GM18870 (cell line): ENCODE data around the gene CAPN11.

ENCODE experiments used
- ATAC-seq: cut with Tn5 transposase; IDR thresholded peaks from one replicate; pipeline ENCODE4 v1.9.1; 2021; ENCODE audit warnings: moderate library complexity; ENCODE audit not compliant: unreplicated experiment

Gene CAPN11

GRCh38 chr6:44202972-44203750, 44.5 kb downstream of the CAPN11 start:
- ATAC-seq, result no peak

- ATAC-seq, result no peak
These were observed 45.3 kb downstream of the CAPN11 start for GRCh38 chr6:44203955-44204354.

- ATAC-seq, result no peak
These were observed 49.3 kb downstream of the CAPN11 start for GRCh38 chr6:44207966-44208365.

- no peak for ATAC-seq
These were observed 52.7 kb downstream of the CAPN11 start for GRCh38 chr6:44211284-44211683.

- ATAC-seq, result no peak
These were observed 55.7 kb downstream of the CAPN11 start for GRCh38 chr6:44214307-44214706.

- no peak for ATAC-seq
These were observed 58.2 kb downstream of the CAPN11 start, which contains the start of gene MYMX for GRCh38 chr6:44216677-44217331. MYMX (plus strand) TSS chr6:44216926; CDS start chr6:44217472, 546 bp downstream.

DNA sequence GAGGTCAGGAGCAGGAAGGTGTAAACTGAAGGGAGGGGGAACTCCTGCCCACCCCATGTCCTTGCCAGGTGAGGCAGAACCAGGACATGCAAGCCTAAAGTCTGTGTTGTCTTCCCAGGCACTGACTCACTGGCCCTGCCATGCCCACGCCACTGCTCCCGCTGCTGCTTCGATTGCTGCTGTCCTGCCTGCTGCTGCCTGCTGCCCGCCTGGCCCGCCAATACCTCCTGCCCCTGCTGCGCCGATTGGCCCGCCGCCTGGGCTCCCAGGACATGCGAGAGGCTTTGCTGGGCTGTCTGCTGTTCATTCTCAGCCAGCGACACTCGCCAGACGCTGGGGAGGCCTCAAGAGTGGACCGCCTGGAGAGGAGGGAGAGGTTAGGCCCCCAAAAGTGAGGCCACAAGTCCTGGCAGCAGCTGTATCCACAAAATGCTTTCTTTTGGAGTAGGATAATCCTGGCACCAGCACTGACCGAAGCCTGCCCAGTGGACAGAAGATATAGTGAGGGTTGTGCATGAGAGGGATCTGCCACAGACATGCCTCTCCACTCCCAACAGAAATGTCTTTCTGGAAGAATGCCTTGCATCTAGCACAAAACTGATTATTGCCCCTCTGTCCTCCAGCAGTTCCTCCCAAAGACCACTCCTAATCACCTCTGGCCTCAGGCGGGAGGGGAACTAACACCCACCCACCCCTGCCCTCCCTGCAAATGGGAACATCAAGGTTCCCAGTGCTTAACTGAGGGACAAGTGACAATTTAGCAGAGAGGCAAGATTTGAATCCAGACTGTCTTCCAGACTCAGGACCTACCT, 58.9 kb downstream of the CAPN11 start:
- no peak for ATAC-seq

DNA sequence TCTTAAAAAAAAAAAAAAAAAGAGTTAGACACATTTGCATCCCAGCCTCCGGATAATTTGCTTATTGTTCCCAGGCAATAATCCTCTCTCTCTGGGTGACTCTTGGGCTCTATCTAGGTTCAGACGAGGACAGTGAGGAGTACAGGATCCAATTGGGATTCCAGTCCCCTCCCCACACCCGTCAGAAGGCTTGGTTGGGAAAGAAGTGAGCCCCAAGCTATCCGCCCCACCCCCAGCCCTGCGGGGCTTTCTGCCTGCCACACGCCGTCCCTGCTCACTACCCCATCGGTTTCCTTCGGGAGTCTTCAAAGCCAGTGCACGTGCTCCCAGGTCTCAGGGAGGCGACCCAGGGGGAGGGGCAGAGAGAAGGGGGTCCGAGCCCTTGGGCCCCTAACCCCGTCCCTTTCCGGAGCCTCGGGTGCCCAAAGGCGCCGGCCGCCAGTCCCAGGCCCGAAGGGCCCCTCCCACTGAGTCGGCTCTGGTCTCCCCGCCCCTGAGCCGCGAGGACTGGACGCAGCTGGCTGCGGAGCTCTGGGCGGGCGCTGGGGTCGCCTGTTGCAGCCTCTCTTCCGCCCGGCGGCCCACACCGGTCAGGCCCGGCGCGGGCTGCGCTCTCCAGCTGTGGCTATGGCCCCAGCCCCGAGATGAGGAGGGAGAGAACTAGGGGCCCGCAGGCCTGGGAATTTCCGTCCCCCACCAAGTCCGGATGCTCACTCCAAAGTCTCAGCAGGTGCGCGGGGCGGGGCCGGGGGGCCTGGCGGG, 60.6 kb downstream of the CAPN11 start:
- ATAC-seq, result no peak

DNA sequence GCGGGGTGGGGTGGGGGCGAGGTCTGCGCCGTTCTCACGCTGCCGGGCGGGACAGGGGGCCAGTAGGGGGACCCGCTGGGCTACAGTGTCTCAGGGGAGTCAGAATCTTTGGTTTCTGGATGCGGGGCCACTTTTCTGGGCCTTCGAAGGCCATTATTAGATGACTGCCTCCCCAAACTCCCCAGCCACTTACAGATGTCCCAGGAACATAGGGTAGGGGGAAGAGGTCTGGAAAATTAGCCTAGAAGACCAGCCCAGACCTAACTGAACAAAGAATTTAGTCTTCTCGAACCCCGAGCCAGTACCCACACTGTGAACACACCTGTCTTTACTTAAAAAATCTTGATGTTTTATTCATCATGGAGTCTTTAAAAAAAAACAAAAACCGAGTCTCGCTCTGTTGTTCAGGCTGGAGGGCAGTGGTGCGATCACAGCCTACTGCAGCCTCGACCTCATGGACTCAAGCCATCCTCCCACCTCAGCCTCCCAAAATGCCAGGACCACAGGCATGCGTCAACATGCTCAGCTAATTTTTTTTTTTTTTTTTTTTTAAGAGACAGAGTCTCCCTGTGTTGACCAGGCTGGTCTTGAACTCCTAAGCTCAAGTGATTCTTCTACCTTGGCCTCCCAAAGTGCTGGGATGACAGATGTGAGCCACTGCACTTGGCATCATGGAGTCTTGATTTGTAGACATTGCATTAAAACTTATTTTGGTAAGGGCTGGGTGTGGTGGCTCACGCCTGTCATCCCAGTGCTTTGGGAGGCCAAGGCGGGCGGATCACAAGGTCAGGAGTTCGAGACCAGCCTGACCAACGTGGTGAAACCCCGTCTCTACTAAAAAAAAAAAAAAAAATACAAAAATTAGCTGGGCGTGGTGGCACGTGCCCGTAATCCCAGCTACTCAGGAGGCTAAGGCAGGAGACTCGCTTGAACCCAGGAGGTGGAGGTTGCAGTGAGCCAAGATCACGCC, 61.5 kb downstream of the CAPN11 start:
- no peak for ATAC-seq

DNA sequence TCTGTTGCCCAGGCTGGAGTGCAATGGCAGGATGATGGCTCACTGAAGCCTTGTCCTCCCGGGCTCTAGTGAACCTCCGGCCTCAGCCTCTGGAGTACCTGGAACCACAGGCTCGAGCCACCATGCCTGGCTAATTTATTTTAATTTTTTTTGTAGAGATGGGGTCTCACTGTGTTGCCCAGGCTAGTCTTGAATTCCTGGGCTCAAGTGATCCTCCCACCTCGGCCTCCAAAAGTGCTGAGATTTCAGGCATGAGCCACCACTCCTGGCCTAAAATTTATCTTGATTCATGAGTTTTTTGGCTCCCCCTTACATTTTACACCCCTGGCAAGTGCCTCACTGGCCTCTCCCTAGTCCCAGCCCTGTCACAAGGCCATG, 62.3 kb downstream of the CAPN11 start:
- ATAC-seq, result no peak

DNA sequence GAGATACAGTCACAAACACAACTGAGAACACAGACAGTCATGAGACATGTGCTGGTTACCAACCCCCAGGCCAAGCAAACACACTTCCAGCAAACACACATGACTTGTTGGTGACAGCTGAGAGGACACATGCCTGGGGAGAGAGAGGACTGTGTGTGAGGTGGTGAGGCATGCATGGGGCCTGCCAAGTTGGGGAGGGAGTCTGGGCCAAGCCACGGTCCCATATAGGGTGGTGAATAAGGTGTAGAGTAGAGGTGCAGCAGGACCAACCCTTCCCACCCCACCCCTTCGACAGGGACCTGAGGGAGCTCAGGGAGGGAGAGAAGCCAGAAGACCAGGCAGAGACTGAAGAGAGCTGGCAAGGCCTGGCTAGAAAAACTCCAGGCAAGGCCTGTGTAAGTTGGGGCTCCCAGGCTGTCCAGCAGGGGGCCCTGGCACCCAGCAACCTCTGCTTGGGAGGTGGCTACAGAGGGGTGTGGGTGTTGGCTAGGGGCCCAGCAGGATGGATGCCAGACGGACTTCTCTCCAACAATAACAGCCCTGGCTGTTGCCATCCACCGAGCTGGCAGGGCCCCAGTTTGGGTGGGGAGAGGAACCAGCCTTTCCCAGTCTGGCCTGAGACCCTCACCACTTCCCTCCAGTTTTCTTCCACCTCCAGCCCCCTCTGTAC, 62.8 kb downstream of the CAPN11 start:
- ATAC-seq, result no peak

DNA sequence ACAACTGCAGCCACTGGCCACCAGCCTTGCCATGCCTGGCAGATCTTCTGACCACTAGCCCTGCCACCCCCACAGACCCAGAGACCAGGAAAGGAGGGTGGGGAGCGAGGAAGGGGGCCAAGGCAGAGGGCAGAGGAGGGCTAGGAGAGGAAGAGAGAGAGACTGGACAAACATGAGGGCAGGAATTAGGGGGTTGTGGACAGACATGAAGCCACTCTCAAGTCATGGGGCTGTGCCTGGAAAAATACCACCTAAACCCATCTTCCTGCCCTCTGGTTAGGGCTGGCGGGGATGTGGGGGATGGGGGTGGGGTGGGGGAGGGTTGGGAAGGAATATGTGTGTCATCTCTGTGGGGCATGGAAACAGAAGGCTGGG, 63.3 kb downstream of the CAPN11 start:
- no peak for ATAC-seq

GRCh38 chr6:44222486-44223318, 64.1 kb downstream of the CAPN11 start:
- no peak for ATAC-seq

DNA sequence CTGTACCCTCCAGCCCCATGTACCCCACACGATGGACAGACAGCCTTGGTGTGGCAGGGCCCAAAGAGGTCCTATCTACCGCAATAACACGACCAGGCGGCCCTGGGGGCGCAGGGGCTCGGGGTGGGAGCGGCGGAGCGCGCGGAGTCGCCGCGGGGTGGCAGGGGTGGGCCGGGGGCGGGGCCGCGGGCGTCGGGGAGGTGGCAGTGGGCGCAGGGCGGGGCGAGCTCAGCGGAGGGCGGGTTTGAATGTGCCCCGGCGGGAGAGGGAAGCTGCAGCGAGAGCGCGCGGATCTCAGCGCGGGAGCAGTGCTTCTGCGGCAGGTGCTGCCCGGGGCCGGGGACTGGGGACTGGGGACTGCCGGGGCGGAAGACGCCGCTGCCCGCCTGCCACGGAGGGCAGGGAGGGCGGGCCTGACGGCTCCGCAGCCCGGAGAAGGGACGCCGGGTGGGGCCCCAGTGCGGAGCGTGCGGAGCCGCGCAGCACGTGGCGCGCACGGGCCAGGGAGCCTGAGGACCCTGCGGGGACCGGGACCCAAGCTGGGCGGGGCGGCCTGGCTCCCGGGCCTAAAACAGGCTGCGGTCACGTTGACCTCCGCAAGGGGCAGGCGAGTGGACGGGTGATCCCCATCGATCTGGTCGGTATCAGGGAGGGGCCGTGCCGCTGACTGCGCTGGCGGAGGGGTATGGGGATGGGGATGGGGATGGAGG, 64.9 kb downstream of the CAPN11 start, which contains the start of gene SLC29A1:
Gene SLC29A1 (plus strand): TSS at position 277 of the 710 bp plus-strand sequence. CDS start 3,719 bp downstream, outside the sequence.
- ATAC-seq, result no peak

- no peak for ATAC-seq
These were observed 65.7 kb downstream of the CAPN11 start for GRCh38 chr6:44224029-44224964.

DNA sequence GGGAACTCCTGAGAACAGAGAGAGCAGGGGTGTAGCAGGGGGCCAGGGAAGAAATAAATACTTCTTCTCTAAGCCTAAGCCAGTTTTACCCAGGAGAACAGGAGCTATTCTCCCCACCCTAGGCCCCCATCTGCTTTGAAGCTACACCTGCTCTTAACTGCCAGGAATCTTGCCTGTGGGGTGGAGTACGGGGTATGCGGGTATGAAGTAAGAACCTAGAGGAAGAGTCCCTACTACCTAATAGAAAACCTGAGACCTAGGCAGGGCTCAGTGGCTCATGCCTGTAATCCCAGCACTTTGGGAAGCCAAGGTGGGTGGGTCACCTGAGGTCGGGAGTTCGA, 66.3 kb downstream of the CAPN11 start:
- ATAC-seq, result no peak
